Measurements from ENCODE around the gene BATF3.

- TF ChIP-seq, protein P1, sequence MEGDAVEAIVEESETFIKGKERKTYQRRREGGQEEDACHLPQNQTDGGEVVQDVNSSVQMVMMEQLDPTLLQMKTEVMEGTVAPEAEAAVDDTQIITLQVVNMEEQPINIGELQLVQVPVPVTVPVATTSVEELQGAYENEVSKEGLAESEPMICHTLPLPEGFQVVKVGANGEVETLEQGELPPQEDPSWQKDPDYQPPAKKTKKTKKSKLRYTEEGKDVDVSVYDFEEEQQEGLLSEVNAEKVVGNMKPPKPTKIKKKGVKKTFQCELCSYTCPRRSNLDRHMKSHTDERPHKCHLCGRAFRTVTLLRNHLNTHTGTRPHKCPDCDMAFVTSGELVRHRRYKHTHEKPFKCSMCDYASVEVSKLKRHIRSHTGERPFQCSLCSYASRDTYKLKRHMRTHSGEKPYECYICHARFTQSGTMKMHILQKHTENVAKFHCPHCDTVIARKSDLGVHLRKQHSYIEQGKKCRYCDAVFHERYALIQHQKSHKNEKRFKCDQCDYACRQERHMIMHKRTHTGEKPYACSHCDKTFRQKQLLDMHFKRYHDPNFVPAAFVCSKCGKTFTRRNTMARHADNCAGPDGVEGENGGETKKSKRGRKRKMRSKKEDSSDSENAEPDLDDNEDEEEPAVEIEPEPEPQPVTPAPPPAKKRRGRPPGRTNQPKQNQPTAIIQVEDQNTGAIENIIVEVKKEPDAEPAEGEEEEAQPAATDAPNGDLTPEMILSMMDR (conservative IDR thresholded peaks at IDR 0.05), result no peak
- no peak for TF ChIP-seq EZH2 (IDR thresholded peaks at IDR 0.05; ENCODE audit: low read depth)
Measured at GRCh38 chr1:212690816-212691403, 8.7 kb downstream of the BATF3 start.
